Embryonic facial prominence (tissue), 1 donor: ENCODE results near the gene F13A1.

Experiments used
- DNase-seq: peaks from one replicate; pipeline ENCODE4 v3.0.0-alpha.2; 2016; ENCODE audit errors: extremely low spot score

The F13A1 gene

GRCh38 chr6:6243846-6244245 is 76.6 kb downstream of the F13A1 start:
- no peak for DNase-seq

- DNase-seq, result no peak
These were observed 80.6 kb downstream of the F13A1 start for GRCh38 chr6:6239598-6240581.

GRCh38 chr6:6236730-6237469 is 83.6 kb downstream of the F13A1 start:
- no peak for DNase-seq

GRCh38 chr6:6235786-6236185 is 84.7 kb downstream of the F13A1 start:
- DNase-seq, result no peak

- no peak for DNase-seq
These were observed 85.5 kb downstream of the F13A1 start for GRCh38 chr6:6234963-6235362.

- no peak for DNase-seq
These were observed 90.2 kb downstream of the F13A1 start for GRCh38 chr6:6230286-6230685.

GRCh38 chr6:6227896-6228295 is 92.6 kb downstream of the F13A1 start:
- no peak for DNase-seq

DNA sequence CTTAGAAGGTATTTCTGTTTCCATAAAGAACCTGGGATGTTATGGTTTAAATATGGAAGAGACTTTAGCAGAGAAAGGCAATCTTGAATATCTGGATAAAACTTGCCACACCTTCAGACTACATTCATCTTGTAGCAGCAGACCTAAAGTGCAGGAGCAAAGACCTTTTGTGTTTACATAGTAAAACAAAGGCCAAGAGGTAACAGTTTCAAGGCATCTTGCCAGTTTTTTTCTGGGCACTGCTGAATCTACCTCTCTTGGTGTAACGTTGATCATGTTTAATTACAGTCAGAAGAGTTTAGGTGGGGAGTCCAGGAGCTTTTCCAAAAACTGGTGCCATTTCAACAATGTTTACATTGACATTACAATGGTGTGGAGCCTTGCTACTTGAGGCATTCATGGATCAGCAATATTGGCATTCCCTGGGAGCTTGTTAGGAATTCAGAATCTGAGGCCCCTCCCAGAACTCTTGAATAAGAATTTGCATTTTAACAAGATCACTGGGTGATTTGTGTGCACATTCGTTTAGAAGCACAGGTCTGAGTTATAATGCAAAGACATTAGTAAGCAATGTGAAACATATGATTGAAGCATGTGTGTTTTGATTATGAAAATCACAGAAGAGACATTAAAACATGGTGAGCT is 94.5 kb downstream of the F13A1 start:
- DNase-seq, result no peak

- no peak for DNase-seq
These were observed 95.5 kb downstream of the F13A1 start for GRCh38 chr6:6224933-6225486.

DNA sequence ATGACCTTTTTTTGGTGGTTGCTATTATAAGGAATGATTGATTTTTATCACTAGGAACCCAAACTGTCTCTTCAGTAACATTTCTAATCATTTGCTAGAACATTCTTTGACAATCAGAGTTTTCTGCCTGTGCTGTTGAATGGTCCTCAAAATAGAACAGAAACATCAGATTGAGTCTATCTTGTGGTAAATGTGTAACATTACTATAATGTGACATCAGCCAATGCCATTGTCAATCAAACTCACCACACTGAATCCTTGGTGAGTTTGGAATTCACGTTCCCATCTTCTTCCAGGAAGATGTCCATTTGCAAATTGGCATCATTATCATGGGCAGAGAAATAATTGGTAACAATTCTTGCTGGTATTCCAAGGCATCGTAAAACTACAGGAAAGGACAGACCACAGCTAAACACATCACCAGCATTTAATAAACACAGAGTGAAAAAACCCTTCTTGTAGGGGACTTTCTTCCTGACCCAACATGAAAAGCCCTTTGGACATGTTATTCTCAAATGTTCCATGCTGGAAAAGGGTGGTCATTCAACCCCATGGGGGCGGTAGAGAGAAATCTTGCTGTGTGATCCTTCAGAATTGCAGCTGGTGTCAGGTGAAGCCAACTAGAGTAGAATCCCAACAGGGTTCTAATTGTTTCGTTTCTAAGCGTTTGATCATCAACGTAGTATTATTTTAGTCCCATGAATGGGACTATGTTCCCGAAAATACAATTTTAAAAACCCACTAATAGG is 98.5 kb downstream of the F13A1 start:
- no peak for DNase-seq

DNA sequence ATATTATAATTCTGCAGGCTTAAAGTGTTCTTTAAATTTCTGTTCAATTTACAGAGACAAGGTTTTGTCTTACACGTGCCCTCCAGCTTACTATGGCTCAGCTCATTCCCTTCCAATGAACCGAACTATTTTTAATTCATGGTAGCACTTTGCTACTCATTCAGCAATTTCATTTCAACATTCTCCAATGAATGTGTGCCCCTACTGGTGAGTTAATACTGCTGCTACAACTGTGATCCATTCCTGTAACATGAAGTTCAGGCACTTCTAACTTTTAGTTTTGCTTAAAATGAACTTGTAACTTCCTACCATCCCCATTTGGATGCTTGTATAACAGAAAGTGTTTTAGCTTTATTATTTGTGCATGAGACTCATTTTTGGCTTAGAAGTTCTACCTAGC is 99.7 kb downstream of the F13A1 start:
- no peak for DNase-seq

GRCh38 chr6:6219716-6220115 is 100.7 kb downstream of the F13A1 start:
- DNase-seq, result no peak

- no peak for DNase-seq
These were observed 101.7 kb downstream of the F13A1 start for GRCh38 chr6:6218759-6219085.

GRCh38 chr6:6217855-6218758 is 102.4 kb downstream of the F13A1 start:
- DNase-seq, result no peak

DNA sequence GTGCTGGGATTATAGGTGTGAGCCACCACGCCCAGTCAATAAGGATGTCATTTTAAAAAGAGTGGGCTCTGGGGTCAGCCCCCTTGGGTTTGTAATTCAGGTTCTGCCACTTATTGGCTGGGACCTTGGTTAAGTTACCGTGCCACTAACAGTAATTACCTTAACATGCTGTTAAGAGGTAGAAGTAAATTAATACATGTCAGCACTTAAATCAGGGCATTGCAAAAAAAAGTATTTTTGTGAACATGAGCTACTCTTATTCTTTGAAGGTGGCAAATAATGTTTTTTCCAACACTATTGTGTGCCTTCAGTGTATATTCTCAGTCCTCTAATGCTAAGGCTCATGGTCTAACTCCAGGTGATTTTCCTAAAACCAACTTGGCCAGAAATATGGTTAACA is 109.5 kb downstream of the F13A1 start:
- DNase-seq, result no peak

- no peak for DNase-seq
These were observed 117.6 kb downstream of the F13A1 start for GRCh38 chr6:6202886-6203285.

DNA sequence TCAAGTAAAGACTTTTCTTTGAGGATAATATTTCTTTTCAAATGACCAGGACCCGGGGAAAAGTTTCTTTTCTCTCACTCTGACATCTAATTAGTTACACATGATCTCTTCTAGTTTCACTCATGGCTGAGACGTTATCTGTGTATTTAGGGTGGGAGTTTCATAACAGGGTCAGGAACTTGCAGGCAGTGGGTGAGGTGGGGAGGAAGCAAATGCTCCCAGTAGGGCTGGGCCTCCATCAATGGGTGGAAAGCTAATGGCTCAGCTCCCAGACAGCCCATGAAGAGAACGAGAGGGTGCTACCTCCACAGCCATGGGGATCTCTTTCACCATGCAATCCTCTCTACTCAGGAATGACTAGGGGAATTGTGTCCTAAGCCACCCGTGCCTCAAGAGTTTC is 119.3 kb downstream of the F13A1 start:
- no peak for DNase-seq

- no peak for DNase-seq
These were observed 120.8 kb downstream of the F13A1 start for GRCh38 chr6:6199678-6200077.

DNA sequence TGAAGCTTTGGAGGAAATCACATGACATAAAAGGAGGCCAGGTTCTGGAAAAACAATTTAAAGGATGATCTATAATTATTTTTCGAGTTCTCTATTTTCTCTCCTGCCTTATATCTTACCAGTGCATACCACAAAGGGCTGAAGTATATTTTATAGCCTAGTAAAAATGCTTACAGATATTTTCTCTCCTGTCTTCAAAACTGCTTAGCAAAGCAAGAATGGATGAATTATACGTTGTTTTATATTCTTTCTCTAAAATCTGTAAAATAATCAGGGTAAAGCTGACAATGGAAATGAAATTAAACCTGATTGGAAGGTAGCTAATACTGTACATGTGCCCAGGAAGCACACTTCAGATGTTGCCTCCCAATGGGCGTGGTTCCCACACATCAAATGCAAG is 123.7 kb downstream of the F13A1 start:
- no peak for DNase-seq

- DNase-seq, result no peak
These were observed 125.4 kb downstream of the F13A1 start for GRCh38 chr6:6195080-6195479.
